HepG2 (cell line): ENCODE data around the gene MIEF1. TPM values are rescaled to one million over a fixed set of nuclear protein-coding genes. Genes with fewer than 3 reads are reported as not detected.

Source experiments
- AKAP8 ChIP-seq: sonication (generic); formaldehyde crosslinking; IDR thresholded peaks from 2 replicates; pipeline ENCODE4 v1.5.1; 2020; ENCODE audit warnings: mild to moderate bottlenecking, missing genetic modification reagents
- ATF7-NPFF ChIP-seq: sonication (generic); formaldehyde crosslinking; IDR thresholded peaks from 2 replicates; pipeline ENCODE4 v1.8.1; 2023; ENCODE audit warnings: mild to moderate bottlenecking, low read depth, missing genetic modification reagents, moderate library complexity
- BCL6 ChIP-seq: IDR thresholded peaks from 2 replicates; pipeline ENCODE4 v1.6.1; 2016; ENCODE audit warnings: missing genetic modification reagents, missing compliant biosample characterization
- BRCA1 ChIP-seq: sonication (generic); formaldehyde crosslinking; IDR thresholded peaks from 2 replicates; pipeline ENCODE4 v1.4.0; 2020; ENCODE audit warnings: missing genetic modification reagents
- HDAC6 ChIP-seq: fragments of 200-600 bp; sonication (generic); IDR thresholded peaks from 2 replicates; pipeline ENCODE4 v1.7.0; 2017; ENCODE audit warnings: mild to moderate bottlenecking, antibody characterized with exemption, low read length, low read depth
- HES4 ChIP-seq: sonication (generic); formaldehyde crosslinking; IDR thresholded peaks from 2 replicates; pipeline ENCODE4 v1.9.0; 2021; ENCODE audit warnings: mild to moderate bottlenecking, missing genetic modification reagents, borderline replicate concordance
- HOXA9 ChIP-seq: sonication (generic); formaldehyde crosslinking; IDR thresholded peaks from 2 replicates; pipeline ENCODE4 v1.8.1; 2022; ENCODE audit warnings: missing genetic modification reagents, mild to moderate bottlenecking, moderate library complexity, borderline replicate concordance
- IKZF5 ChIP-seq: IDR thresholded peaks from 2 replicates; pipeline ENCODE4 v1.6.1; 2018; ENCODE audit warnings: missing genetic modification reagents, mild to moderate bottlenecking, missing compliant biosample characterization
- MAF1 ChIP-seq: sonication (generic); formaldehyde crosslinking; IDR thresholded peaks from 2 replicates; pipeline ENCODE4 v1.5.0; 2020; ENCODE audit warnings: missing genetic modification reagents, borderline replicate concordance
- NBN ChIP-seq: fragments of 450-650 bp; conservative IDR thresholded peaks from 2 replicates; pipeline ENCODE4 v1.6.1; 2017
- NFE2L2 ChIP-seq: fragments of 150-350 bp; IDR thresholded peaks from 2 replicates; pipeline ENCODE4 v1.6.1; 2014; ENCODE audit warnings: low read length
- TBX3 ChIP-seq: fragments of 450-650 bp; IDR thresholded peaks from 2 replicates; pipeline ENCODE4 v1.6.1; 2017; ENCODE audit warnings: antibody characterized with exemption, mild to moderate bottlenecking, inconsistent platforms, borderline replicate concordance
- ZC3H4 ChIP-seq: sonication (generic); formaldehyde crosslinking; IDR thresholded peaks from 2 replicates; pipeline ENCODE4 v1.4.0; 2020; ENCODE audit warnings: missing genetic modification reagents, borderline replicate concordance
- ZHX2 ChIP-seq, 2 experiments: sonication (generic) in 1 of 2; formaldehyde crosslinking in 1 of 2; IDR thresholded peaks; 2 replicates each; pipeline versions ENCODE4 v1.6.1 to v1.9.0; 2014 to 2022; ENCODE audit warnings: antibody characterized with exemption in 1 of 2, borderline replicate concordance in 1 of 2, inconsistent platforms in 1 of 2, low read depth in 1 of 2, missing genetic modification reagents in 1 of 2
- ZNF34 ChIP-seq: sonication (generic); formaldehyde crosslinking; IDR thresholded peaks from 2 replicates; pipeline ENCODE4 v1.4.0; 2020; ENCODE audit warnings: mild to moderate bottlenecking, missing genetic modification reagents, borderline replicate concordance
- ZNF564 ChIP-seq: sonication (generic); formaldehyde crosslinking; IDR thresholded peaks from 2 replicates; pipeline ENCODE4 v1.8.1; 2023; ENCODE audit warnings: mild to moderate bottlenecking, missing genetic modification reagents
- ZNF674 ChIP-seq: sonication (generic); formaldehyde crosslinking; IDR thresholded peaks from 2 replicates; pipeline ENCODE4 v1.5.0; 2020; ENCODE audit warnings: low read depth, mild to moderate bottlenecking, missing genetic modification reagents
- polyA plus RNA-seq, 8 experiments: library from polyadenylated mRNA; depleted of rRNA in 3 of 8; stranded (reverse) in 7 of 8; unstranded in 1 of 8; fragments of >200 nt; fragmentation: Illumina TruSeq in 4 of 8; extraction: Trizol in 4 of 8; gene quantifications; 2 replicates each; pipeline versions ENCODE4 v1.2.1 to v1.2.3, GENCODE V29; 2011 to 2016; ENCODE audit warnings: low read depth in 4 of 8, missing spikeins in 1 of 8, mixed read lengths in 1 of 8; ENCODE audit not compliant: insufficient read depth in 1 of 8
- total RNA-seq, 5 experiments: library from RNA; depleted of rRNA; stranded (reverse); fragments of >200 nt; fragmentation: Illumina TruSeq; extraction: Trizol; gene quantifications; 2 replicates each; pipeline ENCODE4 v1.2.3, GENCODE V29; 2016; ENCODE audit warnings: low read depth in 1 of 5
- TF ChIP-seq, protein P1 (sequence below): sonication (generic); formaldehyde crosslinking; IDR thresholded peaks from 2 replicates; pipeline ENCODE4 v1.4.0; 2020; ENCODE audit warnings: missing genetic modification reagents

Gene MIEF1
- total and polyA plus RNA-seq, 2 of the 13 experiments (the other 11 are each of a cell fraction or from before 2014, with no cell fraction given) = 21.7 to 34.8 TPM

DNA sequence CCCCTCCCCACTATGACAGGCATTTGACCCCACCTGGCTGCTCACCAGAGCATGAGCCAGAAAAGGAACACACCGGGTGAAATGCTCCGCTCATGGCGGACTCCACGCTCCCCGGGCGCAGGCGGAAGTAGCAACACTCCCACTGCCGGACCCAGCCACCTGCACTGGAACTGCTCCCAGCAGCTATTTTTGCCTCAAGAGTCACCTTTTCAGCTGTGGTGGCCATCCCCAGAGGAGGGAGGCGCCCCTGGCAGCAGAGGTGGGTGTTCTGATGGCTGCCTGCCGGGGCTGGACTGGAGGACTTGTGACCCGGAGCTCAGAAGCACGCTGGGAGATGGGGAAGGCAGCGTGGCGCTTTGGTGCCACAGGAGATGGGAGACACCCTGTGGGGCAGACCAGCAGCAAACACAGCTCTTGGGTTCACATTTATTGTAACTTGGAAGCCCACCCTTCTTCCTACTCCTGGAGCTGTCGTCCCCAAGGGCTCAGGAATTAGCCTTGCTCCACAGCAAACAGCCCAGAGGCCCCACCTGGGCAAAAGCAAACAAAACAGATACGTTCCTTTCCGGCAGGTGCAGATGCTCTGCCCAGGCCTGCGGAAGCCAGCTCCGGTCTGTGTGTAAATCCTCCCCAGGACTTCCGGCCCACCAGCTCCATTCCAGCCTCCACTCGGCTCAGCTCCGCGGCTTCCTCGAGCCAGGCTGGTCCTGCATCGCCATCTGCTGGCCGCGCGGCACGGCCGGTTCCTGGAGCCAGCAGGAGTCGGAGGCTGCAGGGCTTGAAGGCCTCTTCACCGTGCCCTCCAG, 26.8 kb downstream of the MIEF1 start (continued):
- TF ChIP-seq ATF7-NPFF (CRISPR knock-in tag) (peak; percentile 87), HDAC6 (no peak), MAF1 (CRISPR knock-in tag) (no peak), BRCA1 (CRISPR knock-in tag) (0 out of 2 replicates have a peak, but pooled peaks have one; percentile 57), IKZF5 (peak; percentile 70; the same call in 1 of the 2 replicates), TBX3 (no peak), HES4 (CRISPR knock-in tag) (no peak), NFE2L2 (no peak), ZC3H4 (no peak), HOXA9 (no peak; the same call in 1 of the 2 replicates), AKAP8 (CRISPR knock-in tag) (peak; percentile 67; the same call in 1 of the 2 replicates), ZNF34 (CRISPR knock-in tag) (no peak), ZHX2 (IDR thresholded peaks at IDR 0.05; ENCODE audit: low read depth) (peak; percentile 61; the same call in 1 of the 2 replicates), ZHX2 (CRISPR knock-in tag; IDR thresholded peaks at IDR 0.05; ENCODE audit: borderline replicate concordance) (no peak), ZNF564 (CRISPR knock-in tag) (no peak), NBN (no peak), ZNF674 (CRISPR knock-in tag) (no peak), BCL6 (CRISPR knock-in tag) (peak; percentile 75)
- TF ChIP-seq, protein P1, sequence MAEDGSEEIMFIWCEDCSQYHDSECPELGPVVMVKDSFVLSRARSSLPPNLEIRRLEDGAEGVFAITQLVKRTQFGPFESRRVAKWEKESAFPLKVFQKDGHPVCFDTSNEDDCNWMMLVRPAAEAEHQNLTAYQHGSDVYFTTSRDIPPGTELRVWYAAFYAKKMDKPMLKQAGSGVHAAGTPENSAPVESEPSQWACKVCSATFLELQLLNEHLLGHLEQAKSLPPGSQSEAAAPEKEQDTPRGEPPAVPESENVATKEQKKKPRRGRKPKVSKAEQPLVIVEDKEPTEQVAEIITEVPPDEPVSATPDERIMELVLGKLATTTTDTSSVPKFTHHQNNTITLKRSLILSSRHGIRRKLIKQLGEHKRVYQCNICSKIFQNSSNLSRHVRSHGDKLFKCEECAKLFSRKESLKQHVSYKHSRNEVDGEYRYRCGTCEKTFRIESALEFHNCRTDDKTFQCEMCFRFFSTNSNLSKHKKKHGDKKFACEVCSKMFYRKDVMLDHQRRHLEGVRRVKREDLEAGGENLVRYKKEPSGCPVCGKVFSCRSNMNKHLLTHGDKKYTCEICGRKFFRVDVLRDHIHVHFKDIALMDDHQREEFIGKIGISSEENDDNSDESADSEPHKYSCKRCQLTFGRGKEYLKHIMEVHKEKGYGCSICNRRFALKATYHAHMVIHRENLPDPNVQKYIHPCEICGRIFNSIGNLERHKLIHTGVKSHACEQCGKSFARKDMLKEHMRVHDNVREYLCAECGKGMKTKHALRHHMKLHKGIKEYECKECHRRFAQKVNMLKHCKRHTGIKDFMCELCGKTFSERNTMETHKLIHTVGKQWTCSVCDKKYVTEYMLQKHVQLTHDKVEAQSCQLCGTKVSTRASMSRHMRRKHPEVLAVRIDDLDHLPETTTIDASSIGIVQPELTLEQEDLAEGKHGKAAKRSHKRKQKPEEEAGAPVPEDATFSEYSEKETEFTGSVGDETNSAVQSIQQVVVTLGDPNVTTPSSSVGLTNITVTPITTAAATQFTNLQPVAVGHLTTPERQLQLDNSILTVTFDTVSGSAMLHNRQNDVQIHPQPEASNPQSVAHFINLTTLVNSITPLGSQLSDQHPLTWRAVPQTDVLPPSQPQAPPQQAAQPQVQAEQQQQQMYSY = peak; percentile 100
